IPS-20b (cell line): ENCODE results near the gene SPATS2L.

ENCODE experiments used
- H3K27ac ChIP-seq: one replicate; pipeline ENCODE4 v1.5.1; 2013; ENCODE audit warnings: low read length
- H3K27me3 ChIP-seq: 2 replicates; pipeline ENCODE4 v1.6.1; 2013; ENCODE audit warnings: mild to moderate bottlenecking, low read length, inconsistent platforms; ENCODE audit not compliant: insufficient read depth
- H3K36me3 ChIP-seq: 2 replicates; pipeline ENCODE4 v1.6.1; 2013; ENCODE audit warnings: low read depth, mild to moderate bottlenecking, inconsistent platforms, low read length, moderate library complexity; ENCODE audit not compliant: insufficient read depth
- H3K4me1 ChIP-seq: 2 replicates; pipeline ENCODE4 v1.6.1; 2013; ENCODE audit warnings: mild to moderate bottlenecking, control low read depth, inconsistent platforms, low read length, moderate library complexity; ENCODE audit not compliant: insufficient read depth
- H3K4me3 ChIP-seq: 2 replicates; pipeline ENCODE4 v1.5.1; 2013; ENCODE audit warnings: mild to moderate bottlenecking, low read length, inconsistent platforms
- H3K9ac ChIP-seq: 2 replicates; pipeline ENCODE4 v1.6.1; 2013; ENCODE audit warnings: low read depth, mild to moderate bottlenecking, inconsistent platforms, low read length, moderate library complexity
- H3K9me3 ChIP-seq: 2 replicates; pipeline ENCODE4 v1.6.1; 2013; ENCODE audit warnings: mild to moderate bottlenecking, low read depth, low read length, inconsistent platforms; ENCODE audit not compliant: insufficient read depth

SPATS2L gene

DNA sequence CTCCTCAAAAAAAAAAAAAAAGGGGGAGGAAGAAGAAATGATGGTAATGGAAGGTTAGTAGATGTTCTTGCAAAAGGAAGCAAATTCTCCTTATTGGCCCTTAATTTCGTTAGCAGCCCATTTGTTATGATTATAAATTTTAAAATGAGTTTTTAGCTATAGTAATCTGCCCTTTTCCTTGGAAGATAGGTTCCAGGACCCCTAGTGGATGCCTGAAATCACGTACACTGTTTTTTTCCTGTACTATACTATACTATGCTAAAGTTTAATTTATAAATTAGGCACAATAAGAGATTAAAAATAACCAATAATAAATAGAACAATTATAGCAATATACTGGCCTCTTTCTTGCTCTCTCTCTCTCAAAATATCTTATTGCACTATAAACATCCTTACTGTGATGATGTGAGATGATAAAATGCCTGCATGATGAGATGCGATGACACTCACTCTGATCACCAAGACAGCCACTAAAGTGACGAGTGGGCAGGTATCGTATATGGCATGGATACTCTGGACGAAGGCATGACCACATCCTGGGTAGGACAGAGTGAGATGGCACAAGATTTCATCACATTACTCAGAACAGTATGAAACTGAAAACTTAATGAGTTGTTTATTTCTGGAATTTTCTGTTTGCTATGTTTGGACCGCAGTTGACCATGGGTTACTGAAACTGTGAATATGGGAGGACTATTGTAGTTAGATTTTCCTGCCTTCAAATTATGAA is 116.2 kb downstream of the SPATS2L start:
- Histone ChIP-seq H3K9ac (no peak overlapping the region), H3K27ac (no peak overlapping the region), H3K36me3 (peaks cover 72% of the 10 kb centered on the region), H3K27me3 (no peaks in the 10 kb centered on the region), H3K4me1 (peaks cover 9% of the 10 kb centered on the region; the same call in 1 of the 2 replicates), H3K4me3 (no peak overlapping the region), H3K9me3 (no peaks in the 10 kb centered on the region)

DNA sequence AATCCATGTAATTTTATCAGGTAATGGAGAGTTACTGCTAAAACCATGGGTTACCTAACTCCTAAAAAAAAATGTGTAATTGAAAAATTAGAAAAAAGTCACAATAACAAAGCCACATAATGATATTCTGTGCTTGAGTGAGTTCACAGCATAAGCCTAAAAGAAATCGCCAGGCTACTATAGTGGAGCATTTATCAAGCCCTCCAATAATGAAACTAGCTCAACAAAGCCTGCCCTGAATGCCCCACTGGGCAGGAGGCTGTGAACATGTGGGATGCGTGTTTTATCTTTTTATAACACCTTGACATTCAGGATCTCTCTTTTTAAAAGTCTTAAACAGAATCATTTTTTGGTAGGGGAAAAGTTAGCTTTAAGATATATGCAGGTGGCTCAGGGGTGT is 117.0 kb downstream of the SPATS2L start:
- no peaks in the 10 kb centered on the region for H3K9me3 ChIP-seq
- H3K4me3 ChIP-seq = no peak overlapping the region
- peaks cover 70% of the 10 kb centered on the region for H3K36me3 ChIP-seq
- no peaks in the 10 kb centered on the region for H3K27me3 ChIP-seq
- no peak overlapping the region for H3K9ac ChIP-seq
- H3K4me1 ChIP-seq = peaks cover 9% of the 10 kb centered on the region; the same call in 1 of the 2 replicates
- no peak overlapping the region for H3K27ac ChIP-seq

DNA sequence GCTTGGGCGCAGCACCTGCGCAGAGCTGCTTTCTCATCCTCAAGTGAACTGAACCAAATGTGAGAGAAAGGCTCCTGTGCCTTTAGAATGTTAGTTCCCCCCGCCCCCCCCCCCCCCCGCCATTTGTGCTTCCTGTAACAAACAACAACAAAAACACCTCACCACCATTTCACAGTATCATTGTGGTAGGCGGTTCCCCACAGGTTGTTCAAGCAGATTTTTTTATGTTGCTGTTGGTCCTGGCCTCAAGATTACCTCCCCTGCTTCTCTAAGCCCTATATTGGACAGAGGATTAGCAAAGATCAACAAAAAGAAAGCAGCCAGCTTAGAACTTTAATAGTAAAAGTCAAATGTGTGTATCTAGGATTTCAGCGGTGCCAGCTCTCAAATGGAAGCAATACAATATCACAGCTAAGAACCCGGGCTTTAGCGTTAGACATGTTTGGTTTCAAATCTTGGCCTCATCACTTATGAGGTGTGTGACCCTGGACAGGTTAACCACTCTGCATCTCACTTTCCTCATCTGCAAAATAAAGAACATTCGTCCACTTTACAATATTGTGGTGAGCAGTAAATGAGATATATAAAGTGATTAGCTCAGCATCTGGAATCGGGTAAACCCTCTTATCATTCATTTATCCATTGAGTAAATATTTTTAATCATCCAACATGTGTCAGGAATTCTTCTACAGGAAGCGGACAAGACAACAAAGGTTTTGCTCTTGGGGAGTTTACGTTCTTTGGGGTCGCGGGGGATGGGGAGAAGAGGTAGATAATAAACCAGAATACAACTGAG is 118.7 kb downstream of the SPATS2L start:
- Histone ChIP-seq H3K36me3 (peaks cover 62% of the 10 kb centered on the region), H3K27ac (no peak overlapping the region), H3K4me3 (no peak overlapping the region)

DNA sequence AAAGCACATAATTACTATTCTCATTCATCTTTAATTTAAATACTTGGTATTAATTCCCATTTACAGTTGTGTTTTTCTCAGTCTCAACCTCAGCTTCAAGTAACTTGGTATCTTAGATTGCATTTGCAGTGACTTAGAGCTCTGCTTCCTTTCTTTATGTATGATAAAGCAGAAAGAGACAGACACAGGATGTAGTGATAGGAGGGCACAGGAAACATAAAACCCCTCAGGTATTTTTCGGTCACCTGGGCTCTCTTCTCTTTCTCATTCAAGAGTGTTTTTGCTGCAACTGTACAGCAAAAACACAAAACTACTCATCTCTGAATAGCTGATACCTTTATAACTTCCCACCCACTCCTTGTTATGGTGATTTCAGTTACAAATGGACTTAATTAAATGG is 120.3 kb downstream of the SPATS2L start:
- H3K9ac ChIP-seq = no peak overlapping the region
- H3K36me3 ChIP-seq = peaks cover 47% of the 10 kb centered on the region
- no peaks in the 10 kb centered on the region for H3K9me3 ChIP-seq
- H3K4me3 ChIP-seq = no peak overlapping the region
- H3K27ac ChIP-seq = no peak overlapping the region
- H3K27me3 ChIP-seq = no peaks in the 10 kb centered on the region
- H3K4me1 ChIP-seq = peaks cover 9% of the 10 kb centered on the region; the same call in 1 of the 2 replicates

More for the DNA sequence above, 118.7 kb downstream of the SPATS2L start:
- Histone ChIP-seq H3K27me3 (no peaks in the 10 kb centered on the region), H3K9ac (no peak overlapping the region), H3K9me3 (no peaks in the 10 kb centered on the region), H3K4me1 (peaks cover 9% of the 10 kb centered on the region; the same call in 1 of the 2 replicates)

DNA sequence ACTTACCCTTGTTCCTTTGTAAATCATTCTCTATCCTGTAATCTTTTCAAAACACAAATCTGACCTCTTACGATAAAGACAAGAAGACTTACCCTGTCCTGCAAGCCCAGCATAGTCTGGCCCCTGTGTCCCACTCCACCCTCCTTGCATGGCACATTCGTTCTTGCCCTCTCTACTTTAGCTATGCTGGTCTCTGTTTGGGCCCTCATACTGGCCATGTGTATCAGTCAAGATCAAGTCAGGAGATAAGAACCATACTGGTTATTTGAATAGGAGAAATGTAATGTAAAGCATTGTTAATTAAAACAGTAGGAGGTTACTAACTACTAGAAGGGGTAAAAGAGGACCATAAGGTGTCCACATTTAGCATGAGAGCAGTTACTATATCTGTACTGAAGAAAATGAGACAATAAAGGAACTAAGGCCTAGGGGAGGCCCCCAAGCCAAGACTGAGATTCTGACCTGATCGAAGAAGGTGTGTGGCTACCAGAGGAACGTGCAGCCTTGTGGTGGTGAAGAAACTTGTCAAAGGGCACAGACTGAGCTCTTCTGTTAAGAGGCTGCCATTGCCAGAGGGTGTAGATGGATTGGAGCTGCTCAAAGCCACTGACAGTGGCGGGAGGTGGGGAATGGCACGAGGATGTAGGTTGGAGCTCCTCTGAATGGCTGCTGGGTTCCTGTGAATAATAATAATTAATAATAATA is 122.6 kb downstream of the SPATS2L start:
- H3K9ac ChIP-seq = no peak overlapping the region
- no peak overlapping the region for H3K4me3 ChIP-seq
- no peak overlapping the region for H3K27ac ChIP-seq
- peaks cover 29% of the 10 kb centered on the region for H3K36me3 ChIP-seq
- no peaks in the 10 kb centered on the region for H3K27me3 ChIP-seq
- H3K4me1 ChIP-seq = peaks cover 9% of the 10 kb centered on the region; the same call in 1 of the 2 replicates
- no peaks in the 10 kb centered on the region for H3K9me3 ChIP-seq

DNA sequence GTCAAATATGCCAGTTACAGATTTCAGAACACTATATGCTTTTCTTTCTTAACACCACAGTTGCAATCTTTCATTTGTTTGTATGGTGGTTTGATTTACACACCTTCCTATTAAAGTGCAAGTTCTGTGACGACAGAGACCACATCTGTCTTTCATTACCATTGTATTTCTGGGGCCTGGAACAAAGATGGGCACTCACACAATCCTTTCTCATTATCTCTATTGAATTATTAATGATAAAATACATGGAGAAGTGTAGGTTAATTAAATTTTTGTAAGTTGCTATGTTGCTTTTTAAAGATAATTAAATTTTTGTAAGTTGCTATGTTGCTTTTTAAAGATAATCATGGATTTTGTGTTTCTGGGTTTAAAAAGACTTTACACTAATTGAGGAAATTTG is 123.5 kb downstream of the SPATS2L start:
- Histone ChIP-seq H3K4me1 (peaks cover 3% of the 10 kb centered on the region; the same call in 1 of the 2 replicates), H3K36me3 (peaks cover 23% of the 10 kb centered on the region), H3K9me3 (no peaks in the 10 kb centered on the region), H3K27ac (no peak overlapping the region), H3K4me3 (no peak overlapping the region), H3K9ac (no peak overlapping the region), H3K27me3 (no peaks in the 10 kb centered on the region)

DNA sequence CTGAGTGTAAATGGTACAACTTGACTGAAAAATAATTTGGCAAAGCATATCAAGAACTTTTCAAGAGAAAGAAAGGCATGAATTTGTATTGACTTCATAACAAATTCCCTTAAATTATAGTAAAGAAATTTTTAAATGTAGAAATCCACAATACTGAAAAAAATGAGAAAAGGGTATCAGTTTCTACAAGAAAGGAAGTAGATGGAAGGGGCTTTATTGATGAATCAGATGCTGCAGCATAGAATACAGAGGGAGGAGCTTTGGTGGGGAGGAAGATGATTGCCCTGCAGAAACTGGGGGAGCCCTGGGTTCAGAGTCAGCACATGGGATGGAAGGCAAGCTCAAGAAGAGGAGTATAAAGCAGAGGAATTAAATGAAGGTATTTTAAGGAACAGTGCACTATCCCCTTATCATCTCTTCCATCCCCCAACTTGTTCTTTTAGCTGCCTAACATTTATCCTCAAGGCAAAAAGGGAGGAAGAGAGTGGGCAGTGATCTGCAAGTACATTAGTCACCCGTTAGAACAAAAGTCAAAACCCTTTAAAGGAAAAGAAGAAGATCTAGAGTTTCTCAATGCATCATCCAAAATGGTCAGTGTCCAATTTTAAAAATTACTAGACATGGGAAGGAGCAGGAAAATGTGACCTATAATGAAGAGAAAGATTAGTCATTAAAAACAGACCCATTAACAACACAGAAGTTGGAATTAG is 125.7 kb downstream of the SPATS2L start:
- no peak overlapping the region for H3K9ac ChIP-seq
- no peak overlapping the region for H3K27ac ChIP-seq
- no peaks in the 10 kb centered on the region for H3K27me3 ChIP-seq
- H3K4me1 ChIP-seq = no peaks in the 10 kb centered on the region
- H3K4me3 ChIP-seq = no peak overlapping the region
- no peaks in the 10 kb centered on the region for H3K9me3 ChIP-seq
- H3K36me3 ChIP-seq = peaks cover 31% of the 10 kb centered on the region

DNA sequence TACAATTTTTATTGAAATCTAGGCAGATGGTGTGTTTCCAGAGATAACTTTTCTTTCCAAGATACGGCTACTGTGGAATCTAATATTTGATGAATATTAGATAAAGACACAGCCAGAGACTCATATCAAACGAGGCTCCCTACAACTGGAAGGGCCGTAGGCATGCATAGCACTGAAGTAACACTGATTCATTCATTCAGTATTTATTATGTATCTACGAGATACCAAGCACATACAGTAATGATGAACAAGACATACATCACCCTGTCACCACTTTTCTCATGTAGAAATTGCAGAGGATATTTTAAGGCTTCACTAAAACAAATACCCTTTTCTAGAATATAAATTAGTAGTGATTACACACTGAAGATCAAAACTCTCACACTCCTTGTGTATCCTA is 128.9 kb downstream of the SPATS2L start:
- Histone ChIP-seq H3K9me3 (no peaks in the 10 kb centered on the region), H3K27ac (no peak overlapping the region), H3K27me3 (no peaks in the 10 kb centered on the region), H3K4me1 (no peaks in the 10 kb centered on the region), H3K9ac (no peak overlapping the region), H3K36me3 (peaks cover 45% of the 10 kb centered on the region; the same call in 1 of the 2 replicates), H3K4me3 (no peak overlapping the region)

DNA sequence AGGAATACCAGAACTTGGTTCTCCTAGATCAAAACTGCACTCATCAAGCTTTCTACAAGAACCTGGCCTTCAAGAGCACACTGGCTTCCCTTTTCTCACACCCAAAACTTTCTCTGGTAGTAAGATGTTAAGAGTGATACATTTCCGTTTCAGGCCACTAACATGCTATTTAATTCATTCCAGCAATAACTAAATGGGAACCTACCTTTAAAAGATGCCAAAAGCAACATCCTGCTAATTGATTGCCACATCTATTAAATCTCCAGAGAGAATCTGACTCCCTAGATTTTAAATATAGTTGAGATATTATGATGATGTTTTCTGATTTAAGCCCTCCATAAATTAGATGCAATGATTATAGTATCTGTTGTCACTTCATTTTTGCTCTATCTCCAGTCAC is 131.8 kb downstream of the SPATS2L start:
- Histone ChIP-seq H3K9me3 (no peaks in the 10 kb centered on the region), H3K4me1 (no peaks in the 10 kb centered on the region), H3K9ac (no peak overlapping the region), H3K36me3 (peaks cover 74% of the 10 kb centered on the region), H3K27ac (no peak overlapping the region), H3K4me3 (no peak overlapping the region), H3K27me3 (no peaks in the 10 kb centered on the region)

DNA sequence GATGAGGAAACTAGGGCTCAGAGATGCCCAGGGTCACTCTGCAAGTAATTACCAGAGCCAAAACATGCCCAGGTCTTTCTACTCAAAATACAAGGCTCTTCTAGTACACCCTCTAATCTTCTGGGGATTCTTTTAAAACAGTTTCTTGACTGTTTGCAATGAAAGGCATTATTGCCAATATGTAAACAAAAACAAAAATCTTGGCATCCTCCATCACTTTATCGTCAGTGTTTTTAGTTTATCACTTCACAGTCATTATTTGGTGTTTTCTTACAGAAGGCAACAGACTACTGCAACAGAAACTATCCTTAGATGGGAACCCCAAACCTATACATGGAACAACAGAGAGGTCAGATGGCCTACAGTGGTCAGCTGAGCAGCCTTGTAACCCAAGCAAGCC is 132.4 kb downstream of the SPATS2L start:
- H3K9me3 ChIP-seq = no peaks in the 10 kb centered on the region
- peaks cover 79% of the 10 kb centered on the region for H3K36me3 ChIP-seq
- H3K27me3 ChIP-seq = no peaks in the 10 kb centered on the region
- no peak overlapping the region for H3K27ac ChIP-seq
- H3K4me1 ChIP-seq = no peaks in the 10 kb centered on the region
- no peak overlapping the region for H3K9ac ChIP-seq
- no peak overlapping the region for H3K4me3 ChIP-seq

DNA sequence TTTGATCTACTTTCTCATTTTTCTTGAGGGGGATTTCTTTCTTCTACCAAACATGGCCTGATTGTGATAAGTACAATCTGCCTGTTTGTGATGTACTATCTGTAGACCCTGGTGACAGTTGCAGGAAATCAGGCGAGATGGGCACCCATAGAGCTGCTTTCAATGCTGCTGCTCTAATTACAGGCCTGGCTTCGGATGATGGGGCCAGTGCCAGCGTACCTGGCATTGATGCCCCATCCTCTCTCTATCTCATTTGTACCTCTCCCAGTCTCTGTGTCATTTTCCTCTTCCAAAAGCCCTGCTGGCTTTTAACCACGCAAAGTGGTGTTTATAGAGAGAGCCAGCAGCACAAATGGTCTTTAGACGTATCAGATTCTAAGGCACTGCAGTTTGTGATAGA is 133.5 kb downstream of the SPATS2L start:
- no peaks in the 10 kb centered on the region for H3K9me3 ChIP-seq

More for the DNA sequence above, 133.5 kb downstream of the SPATS2L start:
- Histone ChIP-seq H3K27ac (no peak overlapping the region), H3K27me3 (no peaks in the 10 kb centered on the region), H3K4me3 (no peak overlapping the region), H3K9ac (no peak overlapping the region), H3K4me1 (no peaks in the 10 kb centered on the region), H3K36me3 (peaks cover 89% of the 10 kb centered on the region)
